ENCODE results near the gene PLAAT4. TPM values are rescaled to one million over a fixed set of nuclear protein-coding genes. Genes with fewer than 3 reads are reported as not detected.

Gene PLAAT4
- total RNA-seq, 1 experiment from 2014 or later: 2.9 TPM

- DNase-seq (ENCODE audit: low spot score): no peak
- POLR2A ChIA-PET: no interaction called here
Measured at GRCh38 chr11:63558459-63559157, 22.0 kb downstream of the PLAAT4 start.

More at GRCh38 chr11:63558459-63559157, 22.0 kb downstream of the PLAAT4 start:
- Mint-ChIP-seq H3K4me3 (no peak overlapping the region), H3K9me3 (no peaks in the 10 kb centered on the region), H3K27me3 (ENCODE audit: low read depth) (peaks cover 6% of the 10 kb centered on the region), H3K36me3 (no peaks in the 10 kb centered on the region), H3K4me1 (peaks cover 29% of the 10 kb centered on the region), H3K27ac (no peak overlapping the region)
- CTCF ChIA-PET: interaction anchor here (0.9 to 1.0 kb wide), 2 partner anchors 75 to 79 kb away, joined by 4 read pairs; no protein-coding TSS in a partner anchor
- TF ChIP-seq ZNF219 (CRISPR knock-in tag; IDR thresholded peaks at IDR 0.05; ENCODE audit: borderline replicate concordance) (no peak), ZSCAN18 (CRISPR knock-in tag; IDR thresholded peaks at IDR 0.05) (no peak), ZNF317 (CRISPR knock-in tag; IDR thresholded peaks at IDR 0.05; ENCODE audit: borderline replicate concordance, low read depth) (no peak), FOXP1 (CRISPR knock-in tag; IDR thresholded peaks at IDR 0.05; ENCODE audit: borderline replicate concordance) (no peak), RELA (CRISPR knock-in tag; IDR thresholded peaks at IDR 0.05; ENCODE audit: borderline replicate concordance) (no peak), CDX4 (CRISPR knock-in tag; IDR thresholded peaks at IDR 0.05; ENCODE audit: borderline replicate concordance) (no peak), ZMAT4 (CRISPR knock-in tag; IDR thresholded peaks at IDR 0.05) (no peak), FOXP4 (CRISPR knock-in tag; IDR thresholded peaks at IDR 0.05) (no peak), NR2C2 (CRISPR knock-in tag; IDR thresholded peaks at IDR 0.05) (no peak), ZNF532 (CRISPR knock-in tag; IDR thresholded peaks at IDR 0.05; ENCODE audit: borderline replicate concordance) (no peak), E2F5 (CRISPR knock-in tag; IDR thresholded peaks at IDR 0.05) (no peak), RORB (CRISPR knock-in tag; IDR thresholded peaks at IDR 0.05) (no peak), SMAD4 (CRISPR knock-in tag; IDR thresholded peaks at IDR 0.05) (no peak), JAZF1 (CRISPR knock-in tag; IDR thresholded peaks at IDR 0.05) (no peak), ZNF232 (CRISPR knock-in tag; IDR thresholded peaks at IDR 0.05) (no peak), ELF4 (CRISPR knock-in tag; IDR thresholded peaks at IDR 0.05; ENCODE audit: low read depth) (no peak), TEAD1 (CRISPR knock-in tag; IDR thresholded peaks at IDR 0.05) (no peak)
- ATAC-seq: no peak
